COLO668 (cell line): ENCODE data around the gene FOXP1.

ENCODE experiments used
- DNase-seq: peaks from one replicate; lab custom pipeline; 2025; ENCODE audit not compliant: unreplicated experiment; lab: John Stamatoyannopoulos, UW

Gene FOXP1

DNA sequence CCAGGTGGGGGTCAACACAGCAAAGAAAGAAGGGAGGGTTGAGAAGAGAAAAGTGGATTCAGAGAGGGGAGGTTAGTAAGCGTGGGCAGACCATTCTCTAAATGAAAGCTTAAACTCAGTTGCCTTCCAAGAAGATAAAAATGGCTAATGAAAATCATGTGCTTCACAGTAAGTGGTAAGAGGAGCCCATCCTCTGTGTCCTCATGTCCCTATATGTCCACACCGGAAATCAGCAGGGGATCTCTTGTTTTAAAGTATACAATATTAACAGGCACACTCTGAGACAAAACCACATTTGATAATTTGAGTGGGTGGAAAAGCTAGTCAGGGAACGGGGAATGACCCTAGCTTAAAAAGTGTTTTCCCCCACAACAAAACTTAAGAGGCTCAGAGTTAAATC lies 4.4 kb upstream of the FOXP1 start:
- DNase-seq, result no peak

DNA sequence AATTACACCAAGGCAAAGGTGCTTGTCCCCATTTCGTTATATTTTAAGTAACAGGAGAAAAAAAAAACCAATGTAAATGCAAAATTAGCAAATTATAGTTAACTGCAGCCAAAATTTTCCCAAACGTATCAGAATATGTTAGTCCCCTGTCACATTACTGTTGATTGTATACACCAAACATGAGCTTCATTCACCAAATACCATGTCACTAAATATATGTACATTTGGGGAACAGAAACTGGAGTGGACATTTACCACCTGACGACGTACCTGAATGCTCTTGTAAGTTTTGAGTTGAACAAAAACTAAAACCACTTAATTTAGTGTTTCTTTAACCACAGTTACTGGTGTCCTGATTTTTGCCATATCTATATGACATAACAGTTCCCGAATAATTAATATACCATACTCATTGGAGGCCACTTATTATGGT lies 3.3 kb upstream of the FOXP1 start:
- no peak for DNase-seq

DNA sequence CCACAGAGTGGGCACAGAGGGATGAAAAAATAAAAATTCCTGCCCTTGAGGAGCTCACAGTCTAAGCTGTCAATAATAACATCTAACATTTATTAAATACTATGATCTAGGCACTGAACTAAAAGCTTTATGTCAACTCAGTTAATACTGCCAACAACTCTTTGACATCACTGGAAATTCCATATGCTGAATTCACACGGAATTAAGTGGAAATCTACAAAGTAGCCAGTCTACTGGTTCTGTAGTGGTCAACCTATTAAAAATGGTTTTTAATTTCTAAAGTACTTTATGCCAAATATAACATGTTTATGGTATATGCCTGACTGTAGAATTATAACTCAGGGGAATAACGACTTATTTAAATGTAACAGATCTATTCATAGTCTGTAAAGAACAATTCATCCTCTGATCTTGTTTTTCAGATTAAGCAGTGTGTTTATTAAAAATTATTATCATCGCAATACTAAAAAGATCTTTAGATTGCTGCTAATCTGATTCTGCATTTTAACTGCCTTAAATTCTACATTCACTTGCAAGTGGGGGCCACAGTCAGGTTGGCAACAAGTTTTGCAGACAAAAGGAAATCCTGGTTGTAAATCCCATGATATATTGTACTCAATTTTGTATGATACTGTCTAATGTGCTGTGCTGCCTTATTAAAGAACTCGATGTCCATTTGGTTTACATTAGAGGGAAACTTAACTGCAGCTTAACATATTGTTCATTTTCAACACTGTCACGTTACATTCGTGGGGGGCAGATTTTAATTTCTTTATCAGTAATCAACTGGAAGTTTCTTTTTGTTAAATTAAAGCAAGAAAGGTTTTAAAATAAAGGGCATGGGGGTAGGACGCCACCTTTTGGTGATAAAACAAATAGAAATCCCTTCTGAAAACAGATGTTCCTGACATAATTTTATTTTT lies 2.6 kb upstream of the FOXP1 start:
- peak; percentile 5 for DNase-seq

DNA sequence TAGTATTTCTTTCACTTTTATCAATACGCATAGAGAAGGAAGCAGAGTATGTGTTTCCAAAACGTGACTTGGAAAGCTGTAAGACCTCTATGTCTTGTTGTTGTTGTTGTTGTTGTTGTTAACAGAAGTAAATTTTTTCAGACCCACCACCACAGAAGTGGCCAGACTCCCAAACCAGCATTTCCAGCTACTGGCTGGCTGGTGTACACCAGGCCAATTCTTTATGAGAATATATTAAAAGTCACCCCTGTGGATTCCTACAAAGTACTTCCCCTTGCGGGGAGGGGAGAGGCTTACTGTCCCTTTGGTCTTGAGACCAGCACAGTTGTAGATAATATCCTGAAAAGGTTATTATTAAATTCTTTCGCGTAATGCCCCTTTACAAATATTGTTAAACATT lies 1.6 kb upstream of the FOXP1 start:
- DNase-seq, result no peak

DNA sequence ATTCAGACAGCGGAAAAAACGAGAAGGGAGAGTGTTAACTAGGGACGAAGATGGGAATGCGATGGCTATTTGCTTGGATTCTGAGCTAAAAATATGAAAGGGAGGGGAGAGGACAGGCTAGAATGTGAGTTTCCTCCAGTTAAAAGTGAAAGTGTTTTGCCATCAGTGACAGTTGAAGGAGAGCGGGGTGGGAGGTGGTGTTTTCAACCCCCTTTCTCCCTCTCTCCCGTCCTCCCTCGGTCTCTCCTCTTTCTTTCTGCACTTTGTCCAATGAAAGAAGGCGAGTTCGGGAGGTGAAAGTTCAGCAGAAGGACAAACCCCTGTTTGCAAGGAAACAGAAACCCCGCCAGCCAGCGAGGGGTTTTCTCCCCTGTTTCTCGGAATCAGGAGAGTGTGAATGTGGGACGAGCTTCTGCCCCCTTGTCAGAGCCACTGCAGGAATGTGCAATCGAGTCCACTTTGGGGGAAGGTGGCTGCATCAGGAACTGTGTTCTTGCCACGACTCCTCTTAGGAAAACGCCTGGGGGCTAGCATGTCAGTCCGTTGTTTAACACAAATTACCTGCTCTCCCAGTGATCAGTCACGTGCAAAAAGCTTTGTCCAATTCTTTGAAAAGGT lies 975 bp upstream of the FOXP1 start:
- peak; percentile 22 for DNase-seq

DNA sequence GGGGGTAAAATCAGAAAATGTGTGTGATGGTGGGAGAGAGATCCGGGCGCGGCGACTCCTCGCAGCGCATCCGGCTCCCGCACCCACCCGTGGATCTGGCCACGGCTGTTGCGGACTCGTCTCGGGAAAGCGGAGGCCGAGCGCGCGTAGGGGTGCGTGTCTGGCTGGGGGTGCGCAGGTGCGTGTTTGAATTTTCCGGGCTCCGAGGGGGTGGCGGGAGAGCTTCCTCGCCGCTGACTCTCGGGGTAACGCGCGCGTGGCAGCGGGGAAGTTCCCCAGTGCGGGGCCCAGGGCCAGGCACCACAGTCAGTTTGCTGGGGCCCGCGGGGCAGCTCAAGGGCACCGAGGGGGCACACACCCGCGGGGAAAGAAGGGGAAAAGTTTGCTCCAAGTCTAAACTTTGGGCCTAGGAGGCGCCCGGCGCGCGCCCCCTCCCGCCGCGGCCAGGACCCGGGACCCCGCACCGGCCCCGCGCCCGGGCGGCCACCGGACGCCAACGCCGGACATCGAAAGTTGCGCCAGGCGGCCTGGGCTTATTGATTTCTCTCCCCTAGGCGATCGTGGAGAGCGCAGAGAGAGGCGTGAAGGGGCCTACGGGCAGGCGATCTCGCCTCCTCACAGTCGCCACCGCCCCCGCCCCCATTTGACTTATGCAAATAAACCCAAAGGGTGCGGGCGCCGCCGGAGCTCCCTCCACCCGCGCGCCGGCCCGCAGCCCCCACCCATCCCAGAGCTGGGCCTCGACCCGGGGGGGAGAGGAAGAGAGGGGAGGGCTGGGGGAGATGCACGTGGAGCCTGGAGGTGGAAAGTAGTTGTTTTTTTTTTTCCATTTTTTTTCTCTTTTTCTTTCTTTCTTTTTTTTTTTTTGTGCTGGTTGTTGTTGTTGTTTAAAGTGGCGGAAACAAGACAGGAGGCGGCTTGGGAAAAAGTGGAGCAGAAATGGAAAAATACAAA lies 639 bp downstream of the FOXP1 start:
- peak; percentile 83 for DNase-seq

DNA sequence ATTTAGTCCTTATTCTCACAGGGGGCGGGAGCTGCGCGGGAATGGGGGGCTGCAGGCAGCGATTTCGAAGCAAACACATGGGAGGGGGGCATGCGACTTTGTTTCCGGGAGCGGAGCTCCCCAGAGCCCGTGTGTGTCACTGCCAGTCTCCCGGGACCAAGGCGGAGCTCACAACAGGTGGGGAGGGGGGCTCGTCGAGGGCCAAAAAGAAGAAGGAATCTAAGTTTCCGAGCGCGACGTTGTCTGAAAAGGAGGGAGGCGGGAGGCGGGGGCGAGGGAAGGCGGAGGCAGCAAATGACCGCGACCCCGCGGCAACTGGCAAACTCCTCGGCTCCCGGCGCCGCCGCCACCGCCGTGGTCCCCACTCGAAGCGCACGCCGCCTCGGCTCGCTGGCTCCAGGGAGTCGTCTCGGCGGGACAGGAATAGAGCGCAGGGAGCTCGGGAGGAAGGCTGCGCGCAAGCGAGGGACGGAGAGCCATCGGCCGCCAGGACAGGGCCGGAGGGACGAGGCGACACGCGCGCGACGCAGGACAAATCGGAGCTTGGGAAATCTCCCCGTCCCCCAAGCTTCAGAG lies 1.4 kb downstream of the FOXP1 start:
- DNase-seq, result peak; percentile 58

DNA sequence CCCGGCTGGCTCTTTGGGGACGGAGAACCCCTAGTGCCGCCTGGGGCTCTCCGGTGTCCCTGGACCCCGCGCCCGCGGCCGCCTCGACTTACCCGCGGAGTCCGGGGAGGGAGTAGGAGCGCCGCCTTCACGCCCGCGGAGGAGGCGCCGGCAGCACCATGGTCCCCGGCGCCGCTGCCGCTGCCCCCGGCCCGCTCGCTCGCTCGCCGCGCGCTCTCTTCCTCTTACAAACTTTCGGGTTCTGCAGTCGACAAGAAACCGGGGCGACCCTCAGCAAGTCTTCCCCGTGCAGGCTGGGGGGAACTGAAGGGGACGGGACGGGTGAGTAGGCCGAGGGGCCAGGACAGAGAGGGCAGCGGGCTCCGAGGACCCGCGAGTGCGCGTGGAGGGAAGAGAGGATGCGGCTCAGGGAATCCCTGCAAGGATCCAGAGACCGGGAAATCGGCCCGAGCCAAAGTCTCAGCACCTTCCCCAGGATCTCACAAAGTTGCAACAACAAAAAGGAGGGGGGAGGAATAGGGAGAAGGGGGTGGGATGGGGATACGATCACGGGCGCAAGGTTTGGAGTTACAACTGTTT lies 2.0 kb downstream of the FOXP1 start:
- DNase-seq, result peak; percentile 51

DNA sequence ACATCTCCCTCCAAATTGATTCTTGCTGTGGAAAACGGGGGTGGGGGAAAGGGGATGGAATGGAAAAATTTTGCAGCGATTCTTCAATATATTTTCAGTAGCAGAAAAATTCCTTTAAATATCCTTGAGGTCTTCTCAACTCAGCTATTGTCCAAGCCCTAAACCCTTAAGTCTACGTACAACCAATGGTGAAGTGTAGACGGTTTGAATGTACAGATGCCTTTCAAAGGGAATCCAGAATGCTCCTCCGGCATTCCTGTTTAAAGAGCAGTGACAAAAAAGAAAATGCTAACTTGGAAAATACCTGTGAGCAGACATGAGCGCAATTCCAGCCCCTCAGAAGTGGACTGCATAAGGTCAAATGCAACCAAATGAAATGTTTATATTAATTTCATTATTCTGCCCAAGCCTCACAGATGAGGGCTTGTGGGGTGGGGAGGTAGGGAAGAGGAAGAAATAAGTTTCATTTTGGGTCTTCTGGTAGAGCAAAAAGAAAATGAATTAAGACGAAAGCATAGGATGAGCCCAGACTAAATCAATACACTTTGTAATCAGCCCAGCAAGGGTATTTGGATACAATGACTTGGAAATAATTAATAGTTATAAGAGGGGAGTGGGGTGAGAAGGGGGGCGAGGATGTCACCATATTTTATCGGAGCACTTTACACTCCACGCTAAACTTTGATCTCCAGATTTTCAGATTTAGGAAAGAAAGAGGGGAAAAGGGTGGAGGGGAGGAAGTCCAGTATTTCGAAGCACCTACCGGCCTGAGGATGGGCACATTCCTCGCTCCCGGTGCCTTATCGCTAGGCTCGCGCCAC lies 2.7 kb downstream of the FOXP1 start:
- no peak for DNase-seq

DNA sequence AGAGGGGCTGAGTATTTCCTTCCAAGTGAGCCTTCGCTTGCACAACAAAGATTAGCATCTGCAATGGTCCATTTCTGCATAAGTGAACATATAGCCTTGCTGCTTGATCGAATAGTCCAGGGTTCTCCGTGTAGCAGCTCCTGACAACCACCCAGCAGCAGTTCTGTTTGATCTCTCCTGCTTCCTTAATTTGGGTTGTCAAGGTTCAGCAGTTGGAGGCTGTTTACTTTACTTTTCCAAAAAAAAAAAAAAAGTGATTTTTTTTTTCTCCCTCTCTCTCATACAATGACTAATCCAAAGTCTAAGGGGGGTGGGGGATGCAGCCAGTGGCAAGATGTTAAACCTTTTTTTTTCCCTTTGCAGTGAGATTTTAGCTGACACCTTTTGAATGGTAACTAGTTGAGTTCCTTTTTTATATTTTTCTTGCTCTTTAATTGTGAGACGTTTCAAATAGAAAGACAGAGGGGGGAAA lies 3.6 kb downstream of the FOXP1 start:
- DNase-seq, result peak; percentile 6

DNA sequence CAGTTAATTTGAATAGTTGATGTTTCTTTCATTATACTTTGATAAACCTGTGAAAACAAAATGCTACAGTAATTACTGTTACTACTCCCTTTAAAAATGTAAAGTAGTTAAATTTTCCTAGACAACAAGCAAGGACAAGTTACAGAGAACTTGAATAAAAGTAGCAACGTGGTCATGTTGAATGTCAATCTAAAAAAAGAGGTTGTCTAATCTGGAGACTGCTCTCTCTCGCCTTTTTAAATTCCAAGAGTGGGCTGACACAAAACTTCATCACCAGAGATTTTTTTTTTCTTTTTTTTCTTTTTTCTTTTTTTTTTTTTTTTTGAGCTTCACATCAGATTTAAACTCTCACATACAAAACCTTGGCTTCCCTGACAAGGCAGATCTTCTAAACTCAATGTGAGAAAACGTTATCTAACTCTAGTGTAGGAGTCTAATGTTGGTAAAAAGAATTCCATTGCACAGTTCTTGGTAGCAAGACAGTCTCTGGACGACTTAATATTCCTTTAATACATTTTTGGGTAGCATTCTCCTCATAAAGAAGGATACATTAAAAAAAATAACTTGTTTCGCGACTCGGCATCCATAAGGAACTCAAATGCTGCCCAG lies 4.1 kb downstream of the FOXP1 start:
- no peak for DNase-seq

DNA sequence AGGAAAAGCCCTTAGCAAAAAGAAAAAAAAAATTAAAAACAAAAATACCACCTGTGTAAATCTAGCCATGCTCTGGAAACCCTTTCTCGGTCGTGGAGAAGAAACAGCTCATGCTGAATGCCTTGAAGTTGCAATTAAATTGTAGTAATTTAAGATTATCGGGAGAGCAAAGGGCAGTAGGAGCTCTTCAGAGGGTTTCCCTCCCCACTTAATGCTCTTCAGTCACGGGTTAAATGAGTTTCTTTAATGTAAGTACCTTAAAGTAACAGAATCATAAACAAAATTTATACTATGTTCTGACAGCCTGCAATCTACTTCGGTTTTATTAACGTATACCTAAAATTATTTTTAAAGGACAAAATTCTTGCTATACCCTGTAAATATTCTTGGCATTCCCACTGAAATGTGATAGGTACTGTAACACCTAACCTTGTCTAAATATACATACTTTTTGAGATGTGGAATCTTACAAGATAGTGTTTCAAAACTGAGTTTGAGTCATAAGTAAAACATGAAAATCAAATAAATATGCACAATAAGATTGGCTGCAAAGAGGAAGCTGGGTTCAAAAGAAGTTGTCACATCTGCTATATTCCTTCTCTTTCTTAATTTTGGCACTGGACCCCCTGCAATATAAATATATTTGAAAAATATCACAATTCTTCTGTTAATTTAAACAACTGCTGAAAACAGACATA lies 5.3 kb downstream of the FOXP1 start:
- no peak for DNase-seq

DNA sequence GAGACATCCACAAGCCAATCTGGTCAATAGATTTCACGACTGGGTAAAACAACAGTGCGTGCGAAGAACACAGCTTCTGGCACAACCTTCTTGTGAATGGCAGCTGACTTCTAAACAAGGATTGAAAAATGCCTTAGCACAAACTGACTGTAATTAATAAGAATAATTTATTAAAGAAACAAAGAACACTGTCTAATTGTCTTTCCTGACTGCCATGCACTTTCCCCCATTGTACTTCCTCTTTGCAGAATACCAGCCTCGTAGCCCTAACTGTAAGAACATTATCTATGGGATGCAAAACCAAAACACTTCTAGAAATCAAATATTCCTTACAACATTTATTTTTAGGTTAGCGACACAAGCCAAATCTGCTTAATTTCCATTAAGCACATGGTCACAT lies 6.5 kb downstream of the FOXP1 start:
- DNase-seq, result no peak

DNA sequence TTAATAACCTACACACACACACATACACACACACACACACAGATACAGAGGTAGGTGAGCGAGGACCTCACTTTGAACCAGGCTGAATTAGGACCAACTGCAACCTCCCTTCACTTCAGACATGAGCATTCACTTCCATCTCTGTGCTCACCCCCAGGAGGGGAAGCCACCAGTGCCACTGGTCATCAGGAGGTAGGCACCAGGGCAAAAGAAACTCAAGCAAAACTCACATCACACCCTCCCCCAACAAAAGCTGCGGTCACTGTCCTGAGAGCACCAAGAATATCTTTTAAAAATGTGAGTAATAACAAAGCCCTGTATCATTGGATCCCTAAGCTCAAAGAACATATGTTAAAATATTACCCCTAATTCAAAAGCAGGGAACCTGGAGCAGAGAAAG lies 8.1 kb downstream of the FOXP1 start:
- DNase-seq, result no peak

DNA sequence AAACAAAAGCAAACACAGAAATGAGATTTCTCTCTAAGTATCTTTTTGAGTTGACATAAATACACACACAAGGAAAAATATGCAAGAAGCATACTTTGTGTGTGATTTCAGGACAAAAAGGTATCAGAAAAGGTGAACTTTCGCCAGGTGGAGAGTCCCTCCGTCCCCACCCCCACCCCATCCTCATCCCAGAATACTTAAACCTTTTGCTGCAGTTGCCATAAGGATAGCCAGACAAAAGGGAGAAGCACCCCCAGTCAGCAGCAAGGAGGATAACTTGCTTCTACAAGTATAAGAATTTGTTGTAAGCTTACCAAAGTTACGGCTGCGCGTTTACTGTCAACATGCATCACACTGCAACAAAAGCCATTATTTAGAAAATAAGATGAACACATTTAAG lies 10.3 kb downstream of the FOXP1 start:
- no peak for DNase-seq

DNA sequence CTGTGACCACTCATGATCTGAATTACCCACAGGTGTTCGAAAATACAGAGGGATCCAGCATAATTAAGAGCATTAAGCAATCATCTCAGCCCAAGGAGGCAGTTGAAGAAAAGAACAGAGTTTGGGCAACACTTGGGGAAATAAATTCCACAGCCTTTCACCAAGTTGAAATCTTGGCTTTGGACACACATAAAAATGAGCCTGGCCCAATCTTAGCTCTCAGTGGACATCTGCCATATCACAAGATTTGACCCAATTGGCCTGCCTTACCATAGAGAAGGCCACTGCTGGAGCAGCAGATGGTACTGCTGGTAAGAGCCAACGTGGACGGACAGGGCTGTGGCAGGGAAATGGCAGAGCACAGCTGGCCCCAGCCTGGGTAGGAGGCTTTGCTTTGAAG lies 13.0 kb downstream of the FOXP1 start:
- no peak for DNase-seq

DNA sequence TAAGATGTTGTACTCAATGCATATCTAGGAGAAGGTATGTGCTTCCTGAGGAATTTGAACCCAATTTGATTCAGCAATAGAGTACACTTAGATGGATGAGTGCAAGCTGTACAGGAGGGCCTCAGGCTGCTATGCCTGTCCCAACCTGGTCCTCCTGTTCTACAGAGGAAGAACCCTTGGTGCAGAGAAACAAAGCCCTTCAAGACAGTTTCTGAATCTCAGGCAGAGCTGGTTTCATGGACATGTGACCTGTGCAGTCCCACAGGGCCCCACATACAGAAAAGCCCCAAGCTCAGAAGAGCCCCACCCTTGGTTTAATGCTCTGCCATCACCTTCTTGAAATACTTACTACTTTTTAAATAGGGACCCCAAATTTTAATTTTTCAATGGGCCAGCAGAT lies 15.3 kb downstream of the FOXP1 start:
- DNase-seq, result no peak

DNA sequence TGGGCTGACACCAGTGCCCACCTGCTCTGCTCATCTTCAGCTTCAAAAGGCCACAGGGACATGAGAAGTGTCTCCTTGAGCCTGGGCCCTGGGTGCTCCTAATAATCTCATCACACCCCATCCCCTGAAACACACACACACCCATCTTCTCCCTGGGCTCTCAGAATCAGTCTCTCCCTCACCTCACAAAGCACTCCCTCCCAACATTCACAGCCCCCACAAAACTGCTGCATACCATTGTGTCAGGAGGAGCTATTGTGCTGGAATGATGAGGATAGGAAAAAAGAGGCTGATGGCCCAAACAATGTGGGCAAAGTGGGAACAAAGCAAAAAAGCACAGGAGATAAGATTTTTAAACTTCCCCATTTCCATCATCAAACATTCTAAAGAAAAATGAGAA lies 16.8 kb downstream of the FOXP1 start:
- no peak for DNase-seq

DNA sequence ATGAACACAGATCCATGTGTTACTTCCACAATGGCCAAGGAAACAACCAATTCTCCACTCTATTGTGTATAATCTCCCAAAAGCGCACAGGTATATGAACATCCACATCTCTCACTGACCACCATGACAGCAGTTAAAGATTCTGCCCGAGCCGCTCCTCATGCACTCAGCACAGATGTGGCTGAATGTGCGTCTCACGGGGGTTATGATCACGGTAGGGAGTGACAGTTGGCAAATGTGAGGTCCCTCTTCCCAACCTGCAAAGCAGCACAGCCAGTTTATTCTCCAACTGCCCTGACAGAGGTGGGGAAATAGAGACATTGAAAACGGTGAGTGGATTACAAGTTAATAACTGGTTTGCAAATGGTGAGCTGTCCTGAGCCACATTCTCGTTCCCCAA lies 17.6 kb downstream of the FOXP1 start:
- DNase-seq, result no peak
